ENCODE measurements around the gene DCXR. TPM values are rescaled to one million over a fixed set of nuclear protein-coding genes. Genes with fewer than 3 reads are reported as not detected.

DCXR gene
- total and polyA plus RNA-seq, 11 donors = 139 to 312 (median 200) TPM

DNA sequence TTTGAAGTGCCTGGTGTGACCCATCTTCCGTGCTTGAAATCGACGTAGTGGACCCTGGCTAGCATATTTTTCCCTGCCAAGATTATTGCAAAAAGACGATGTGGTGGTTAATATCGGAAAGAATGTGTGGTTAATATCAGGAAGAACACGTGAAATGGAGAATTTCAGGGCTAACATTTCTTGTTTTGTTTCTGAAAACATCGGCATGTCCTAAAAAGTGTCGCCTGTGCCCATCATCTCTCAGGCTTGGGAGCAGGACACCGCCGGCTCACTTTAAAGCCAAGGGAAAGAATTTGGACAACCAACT is 345 bp upstream of the DCXR start:
- H3K27ac ChIP-seq = peak overlapping the region in 11 of 12 donors; percentile 91 to 98 (median 95)
- H3K36me3 ChIP-seq = peaks cover 0 to 5% (median 0%) of the 10 kb centered on the region in 9 donors
- H3K9me3 ChIP-seq = no peaks in the 10 kb centered on the region
- no peaks in the 10 kb centered on the region for H3K27me3 ChIP-seq
- peaks cover 4 to 31% (median 14%) of the 10 kb centered on the region in 12 donors for H3K4me1 ChIP-seq
- ATAC-seq (no peak), DNase-seq (no peak)
- TF ChIP-seq POLR2A (IDR thresholded peaks at IDR 0.05) = no peak
- TF ChIP-seq, protein P1, sequence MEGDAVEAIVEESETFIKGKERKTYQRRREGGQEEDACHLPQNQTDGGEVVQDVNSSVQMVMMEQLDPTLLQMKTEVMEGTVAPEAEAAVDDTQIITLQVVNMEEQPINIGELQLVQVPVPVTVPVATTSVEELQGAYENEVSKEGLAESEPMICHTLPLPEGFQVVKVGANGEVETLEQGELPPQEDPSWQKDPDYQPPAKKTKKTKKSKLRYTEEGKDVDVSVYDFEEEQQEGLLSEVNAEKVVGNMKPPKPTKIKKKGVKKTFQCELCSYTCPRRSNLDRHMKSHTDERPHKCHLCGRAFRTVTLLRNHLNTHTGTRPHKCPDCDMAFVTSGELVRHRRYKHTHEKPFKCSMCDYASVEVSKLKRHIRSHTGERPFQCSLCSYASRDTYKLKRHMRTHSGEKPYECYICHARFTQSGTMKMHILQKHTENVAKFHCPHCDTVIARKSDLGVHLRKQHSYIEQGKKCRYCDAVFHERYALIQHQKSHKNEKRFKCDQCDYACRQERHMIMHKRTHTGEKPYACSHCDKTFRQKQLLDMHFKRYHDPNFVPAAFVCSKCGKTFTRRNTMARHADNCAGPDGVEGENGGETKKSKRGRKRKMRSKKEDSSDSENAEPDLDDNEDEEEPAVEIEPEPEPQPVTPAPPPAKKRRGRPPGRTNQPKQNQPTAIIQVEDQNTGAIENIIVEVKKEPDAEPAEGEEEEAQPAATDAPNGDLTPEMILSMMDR (IDR thresholded peaks at IDR 0.05) = no peak
- 7 to 12% (median 10%) methylated on average over 10 of the region's 10 CpGs for WGBS, 4 donors
- H3K4me3 ChIP-seq = peak overlapping the region in 10 of 12 donors; percentile 60 to 92 (median 73)
- intact Hi-C loops (cut with DNase I) = loop anchor here in 4 of 10 donors (1.0 to 10.0 kb wide), 4 partner anchors 59 to 287 kb away; partner anchors contain the start of gene FASN (in 2 of the 4)

DNA sequence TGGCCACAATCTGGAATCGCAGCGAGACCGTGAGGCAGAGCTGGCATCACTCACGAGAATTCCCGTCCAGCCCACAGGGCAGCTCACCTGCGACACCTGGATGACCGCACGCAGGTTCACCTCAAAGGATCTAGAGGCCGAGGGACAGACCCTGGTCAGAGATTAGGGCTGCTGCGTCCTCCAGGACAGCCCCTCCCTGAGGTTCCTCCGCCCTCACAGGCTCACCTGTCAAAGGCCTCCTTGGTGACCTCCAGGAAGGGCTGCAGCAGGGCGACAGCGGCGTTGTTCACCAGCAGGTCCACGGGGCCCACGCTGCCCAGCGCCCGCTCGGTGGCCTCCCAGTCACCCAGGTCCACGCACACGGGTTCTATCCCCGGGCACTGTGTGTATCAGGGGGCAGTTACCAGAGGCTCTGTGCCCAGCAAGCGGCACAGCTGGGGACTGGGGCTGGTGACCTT is 834 bp downstream of the DCXR start:
- intact Hi-C loops (cut with DNase I) = loop anchor here in 4 of 10 donors (1.0 to 10.0 kb wide), 4 partner anchors 61 to 288 kb away; partner anchors contain the start of gene FASN (in 2 of the 4)
- ATAC-seq (no peak), DNase-seq (no peak)
- Histone ChIP-seq H3K27ac (peak overlapping the region; percentile 91 to 98 (median 94)), H3K4me3 (peak overlapping the region; percentile 49 to 92 (median 73)), H3K4me1 (peaks cover 4 to 36% (median 19%) of the 10 kb centered on the region in 12 donors), H3K27me3 (peaks cover 0 to 9% (median 0%) of the 10 kb centered on the region in 9 donors), H3K9me3 (no peaks in the 10 kb centered on the region), H3K36me3 (peaks cover 0 to 5% (median 0%) of the 10 kb centered on the region in 9 donors)
- 36 to 58% (median 44%) methylated on average over 9 to 23 of the region's 23 CpGs for WGBS, 4 donors
- TF ChIP-seq, protein P1 (IDR thresholded peaks at IDR 0.05) = no peak
- TF ChIP-seq POLR2A (IDR thresholded peaks at IDR 0.05) = no peak

DNA sequence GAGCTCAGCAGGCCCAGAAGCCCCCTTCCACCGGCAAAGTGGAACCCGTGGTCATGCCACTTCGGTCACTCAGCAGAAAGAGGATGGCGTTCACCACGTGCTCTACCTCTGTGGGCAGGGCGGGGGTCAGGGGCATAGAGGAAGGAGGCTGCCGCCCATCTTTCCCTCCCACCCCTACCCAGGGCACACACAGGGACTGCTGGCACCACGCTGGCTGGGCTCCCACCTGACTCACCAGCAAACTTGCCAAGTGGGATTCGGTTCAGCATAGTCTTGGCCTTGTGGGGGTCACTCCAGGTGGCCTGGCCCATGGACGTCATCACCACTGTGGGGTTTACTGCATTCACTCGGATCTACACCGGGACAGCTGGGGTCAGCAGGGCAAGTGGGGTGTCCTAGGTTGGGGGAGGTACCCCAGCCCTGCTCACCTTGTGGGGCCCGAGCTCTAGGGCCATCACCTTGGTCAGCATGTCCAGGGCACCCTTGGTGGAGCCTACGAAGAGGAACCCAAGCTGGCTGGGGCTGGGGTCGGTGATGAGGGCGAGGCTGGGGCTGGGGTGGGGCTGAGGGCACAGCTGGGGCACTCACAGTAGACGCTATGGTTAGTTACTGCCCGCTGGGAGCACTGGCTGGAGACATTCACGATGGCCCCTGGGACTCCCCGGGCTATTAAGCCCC is 1.4 kb downstream of the DCXR start:
- Histone ChIP-seq H3K36me3 (peaks cover 0 to 5% (median 0%) of the 10 kb centered on the region in 9 donors), H3K4me1 (peaks cover 4 to 36% (median 19%) of the 10 kb centered on the region in 12 donors), H3K4me3 (peak overlapping the region in 10 of 12 donors; percentile 49 to 92 (median 73)), H3K9me3 (no peaks in the 10 kb centered on the region), H3K27ac (peak overlapping the region in 5 of 12 donors; percentile 91 to 98 (median 93)), H3K27me3 (peaks cover 0 to 9% (median 0%) of the 10 kb centered on the region in 9 donors)
- 76 to 88% (median 80%) methylated on average over 12 to 20 of the region's 20 CpGs for WGBS, 4 donors
- TF ChIP-seq, protein P1 (IDR thresholded peaks at IDR 0.05) = no peak
- no peak for TF ChIP-seq POLR2A (IDR thresholded peaks at IDR 0.05)
- DNase-seq (no peak), ATAC-seq (peak in 1 of 4 donors; percentile 1)
- intact Hi-C loops (cut with DNase I) = loop anchor here in 3 of 10 donors (5.0 to 10.0 kb wide), 3 partner anchors 61 to 289 kb away; partner anchors contain the start of gene FASN (in 1 of the 3)

DNA sequence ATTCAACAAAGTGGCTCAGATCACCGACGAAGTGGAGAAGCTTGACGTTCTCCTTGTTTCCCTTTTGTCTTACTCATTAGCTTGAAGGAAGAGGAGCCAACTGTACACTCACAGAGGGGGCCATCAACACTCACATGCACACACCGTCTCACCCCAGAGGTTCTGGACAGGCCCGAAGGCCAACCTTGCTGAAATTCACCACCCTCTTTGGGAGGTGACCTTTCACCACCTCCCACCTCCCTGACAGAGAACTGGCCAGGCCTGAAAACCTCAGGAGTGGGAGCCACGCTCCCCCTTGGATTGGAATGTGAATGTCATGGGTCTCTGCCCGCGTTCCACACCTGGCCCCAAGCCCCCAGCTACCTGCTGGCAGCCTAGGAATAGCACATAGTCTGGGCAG is 2.0 kb downstream of the DCXR start:
- H3K27ac ChIP-seq = no peak overlapping the region
- peaks cover 4 to 42% (median 24%) of the 10 kb centered on the region in 12 donors for H3K4me1 ChIP-seq
- peaks cover 0 to 9% (median 0%) of the 10 kb centered on the region in 9 donors for H3K27me3 ChIP-seq
- DNase-seq (no peak), ATAC-seq (no peak)
- H3K36me3 ChIP-seq = peaks cover 0 to 5% (median 0%) of the 10 kb centered on the region in 9 donors
- TF ChIP-seq, protein P1 (IDR thresholded peaks at IDR 0.05) = no peak
- 76 to 91% (median 90%) methylated on average over 5 to 8 of the region's 8 CpGs for WGBS, 4 donors
- no peaks in the 10 kb centered on the region for H3K9me3 ChIP-seq
- intact Hi-C loops (cut with DNase I) = loop anchor here in 3 of 10 donors (5.0 to 10.0 kb wide), 3 partner anchors 62 to 289 kb away; partner anchors contain the start of gene FASN (in 1 of the 3)
- H3K4me3 ChIP-seq = no peak overlapping the region

All from heart left ventricle (tissue), 16 donors.